ENCODE measurements around the gene NEDD4L.

Gene NEDD4L

GRCh38 chr18:58054041-58054781, 10.2 kb downstream of the NEDD4L start:
- peak; percentile 34 for DNase-seq

- DNase-seq, result no peak
These were observed 12.0 kb downstream of the NEDD4L start for GRCh38 chr18:58055890-58056558.

GRCh38 chr18:58056852-58057251, 12.8 kb downstream of the NEDD4L start:
- DNase-seq, result no peak

GRCh38 chr18:58057291-58057965, 13.4 kb downstream of the NEDD4L start:
- no peak for DNase-seq

- no peak for DNase-seq
These were observed 14.7 kb downstream of the NEDD4L start for GRCh38 chr18:58058720-58059119.

- no peak for DNase-seq
These were observed 16.2 kb downstream of the NEDD4L start for GRCh38 chr18:58060254-58060653.

- DNase-seq, result no peak
These were observed 17.3 kb downstream of the NEDD4L start for GRCh38 chr18:58061349-58061748.

GRCh38 chr18:58064406-58064998, 20.5 kb downstream of the NEDD4L start:
- no peak for DNase-seq

GRCh38 chr18:58065956-58066355, 21.9 kb downstream of the NEDD4L start:
- no peak for DNase-seq

- DNase-seq, result no peak
These were observed 23.6 kb downstream of the NEDD4L start for GRCh38 chr18:58067601-58068000.

GRCh38 chr18:58069099-58069498, 25.1 kb downstream of the NEDD4L start:
- no peak for DNase-seq

GRCh38 chr18:58069721-58070292, 25.8 kb downstream of the NEDD4L start:
- DNase-seq, result no peak

- DNase-seq, result no peak
These were observed 32.0 kb downstream of the NEDD4L start for GRCh38 chr18:58076052-58076451.

GRCh38 chr18:58077329-58077728, 33.3 kb downstream of the NEDD4L start:
- DNase-seq, result no peak

GRCh38 chr18:58078889-58079573, 35.0 kb downstream of the NEDD4L start:
- no peak for DNase-seq

GRCh38 chr18:58080451-58080850, 36.4 kb downstream of the NEDD4L start:
- DNase-seq, result no peak

- no peak for DNase-seq
These were observed 44.1 kb downstream of the NEDD4L start for GRCh38 chr18:58087928-58088690.

GRCh38 chr18:58088691-58089065, 44.7 kb downstream of the NEDD4L start:
- no peak for DNase-seq

GRCh38 chr18:58091099-58091611, 47.1 kb downstream of the NEDD4L start:
- DNase-seq, result no peak

- DNase-seq, result no peak
These were observed 49.3 kb downstream of the NEDD4L start for GRCh38 chr18:58093311-58093803.

- DNase-seq, result no peak
These were observed 51.2 kb downstream of the NEDD4L start for GRCh38 chr18:58095222-58095621.
